Mesenchymal stem cell (in vitro differentiated cells and primary cell): Measurements from ENCODE around the gene ATP8B1.

Source experiments
- DNase-seq: peaks from one replicate; pipeline ENCODE4 v3.0.0-alpha.2; 2013
- H2AFZ ChIP-seq: one replicate; pipeline ENCODE4 v1.6.1; 2013; ENCODE audit warnings: low read depth, mild to moderate bottlenecking, control low read depth, inconsistent platforms, low read length, moderate library complexity
- H2AK5ac ChIP-seq: 2 replicates; pipeline ENCODE4 v1.6.1; 2013; ENCODE audit warnings: low read length, moderate library complexity, mild to moderate bottlenecking, inconsistent platforms; ENCODE audit not compliant: severe bottlenecking
- H2BK120ac ChIP-seq: one replicate; pipeline ENCODE4 v1.6.1; 2013; ENCODE audit warnings: low read depth, mild to moderate bottlenecking, inconsistent platforms, low read length, moderate library complexity
- H2BK12ac ChIP-seq, 2 experiments: one replicate each; pipeline ENCODE4 v1.6.1; 2013; ENCODE audit warnings: inconsistent platforms in 2 of 2, low read length in 2 of 2, mild to moderate bottlenecking in 2 of 2, moderate library complexity in 2 of 2, control low read depth in 1 of 2
- H2BK15ac ChIP-seq: one replicate; pipeline ENCODE4 v1.6.1; 2013; ENCODE audit warnings: mild to moderate bottlenecking, low read depth, inconsistent platforms; ENCODE audit not compliant: poor library complexity, severe bottlenecking
- H2BK5ac ChIP-seq: 2 replicates; pipeline ENCODE4 v1.6.1; 2013; ENCODE audit warnings: low read depth, mild to moderate bottlenecking, low read length, control low read depth, inconsistent platforms; ENCODE audit not compliant: poor library complexity, severe bottlenecking
- H3K14ac ChIP-seq, 2 experiments: one replicate each; pipeline ENCODE4 v1.6.1; 2013; ENCODE audit warnings: inconsistent platforms in 2 of 2, low read length in 2 of 2, control low read depth in 1 of 2, mild to moderate bottlenecking in 1 of 2, moderate library complexity in 1 of 2
- H3K18ac ChIP-seq, 2 experiments: one replicate each; pipeline ENCODE4 v1.6.1; 2013; ENCODE audit warnings: inconsistent platforms in 2 of 2, low read length in 2 of 2, control low read depth in 1 of 2, low read depth in 1 of 2, mild to moderate bottlenecking in 1 of 2
- H3K23ac ChIP-seq, 2 experiments: one replicate each; pipeline ENCODE4 v1.6.1; 2013; ENCODE audit warnings: inconsistent platforms in 2 of 2, low read length in 2 of 2, mild to moderate bottlenecking in 2 of 2, moderate library complexity in 2 of 2, control low read depth in 1 of 2
- H3K27ac ChIP-seq: 2 replicates; pipeline ENCODE4 v1.5.1; 2013; ENCODE audit warnings: mild to moderate bottlenecking, moderate library complexity, low read length, control low read depth, inconsistent platforms; ENCODE audit not compliant: poor library complexity, severe bottlenecking
- H3K27me3 ChIP-seq, 2 experiments: 2 replicates each; pipeline versions ENCODE4 v1.6.1 to v1.7.0; 2013; ENCODE audit warnings: low read length in 2 of 2, mild to moderate bottlenecking in 2 of 2, moderate library complexity in 2 of 2, control low read depth in 1 of 2, inconsistent platforms in 1 of 2; ENCODE audit not compliant: control insufficient read depth in 1 of 2, insufficient read depth in 1 of 2
- H3K36me3 ChIP-seq, 2 experiments: 2 replicates each; pipeline versions ENCODE4 v1.6.1 to v1.7.0; 2013; ENCODE audit warnings: low read length in 2 of 2, control low read depth in 1 of 2, inconsistent platforms in 1 of 2, low read depth in 1 of 2, mild to moderate bottlenecking in 1 of 2; ENCODE audit not compliant: insufficient read depth in 2 of 2, control insufficient read depth in 1 of 2
- H3K4ac ChIP-seq, 2 experiments: one replicate each; pipeline ENCODE4 v1.6.1; 2013; ENCODE audit warnings: inconsistent platforms in 2 of 2, low read length in 2 of 2, mild to moderate bottlenecking in 2 of 2, moderate library complexity in 2 of 2, control low read depth in 1 of 2, low read depth in 1 of 2
- H3K4me1 ChIP-seq: 2 replicates; pipeline ENCODE4 v1.6.1; 2013; ENCODE audit warnings: low read depth, low read length, control low read depth; ENCODE audit not compliant: control insufficient read depth, insufficient read depth
- H3K4me2 ChIP-seq: 2 replicates; pipeline ENCODE4 v1.6.1; 2013; ENCODE audit warnings: low read length, mild to moderate bottlenecking, inconsistent platforms; ENCODE audit not compliant: poor library complexity, severe bottlenecking
- H3K4me3 ChIP-seq, 2 experiments: 2 replicates each; pipeline versions ENCODE4 v1.5.1 to v1.7.0; 2013; ENCODE audit warnings: low read length in 2 of 2, mild to moderate bottlenecking in 2 of 2, control low read depth in 1 of 2, low read depth in 1 of 2; ENCODE audit not compliant: insufficient read depth in 1 of 2
- H3K79me1 ChIP-seq: replicated peaks from 2 replicates; pipeline ENCODE4 v1.6.1; 2013; ENCODE audit warnings: mild to moderate bottlenecking, control low read depth, low read length, inconsistent platforms; ENCODE audit not compliant: poor library complexity, severe bottlenecking
- H3K9ac ChIP-seq: 2 replicates; pipeline ENCODE4 v1.7.0; 2013; ENCODE audit warnings: mild to moderate bottlenecking, low read length, moderate library complexity
- H3K9me3 ChIP-seq: 2 replicates; pipeline ENCODE4 v1.7.0; 2013; ENCODE audit warnings: mild to moderate bottlenecking, low read length; ENCODE audit not compliant: control insufficient read depth
- H4K8ac ChIP-seq: one replicate; pipeline ENCODE4 v1.6.1; 2013; ENCODE audit warnings: inconsistent platforms, mild to moderate bottlenecking, low read length, moderate library complexity
- H4K91ac ChIP-seq: one replicate; pipeline ENCODE4 v1.6.1; 2013; ENCODE audit warnings: mild to moderate bottlenecking, low read length, inconsistent platforms
- WGBS: methylation state at CpG from one replicate; pipeline ENCODE4 v1.1.7; 2013; ENCODE audit warnings: mixed read lengths; 5-methylcytosine and 5-hydroxymethylcytosine counted together

ATP8B1 gene

DNA sequence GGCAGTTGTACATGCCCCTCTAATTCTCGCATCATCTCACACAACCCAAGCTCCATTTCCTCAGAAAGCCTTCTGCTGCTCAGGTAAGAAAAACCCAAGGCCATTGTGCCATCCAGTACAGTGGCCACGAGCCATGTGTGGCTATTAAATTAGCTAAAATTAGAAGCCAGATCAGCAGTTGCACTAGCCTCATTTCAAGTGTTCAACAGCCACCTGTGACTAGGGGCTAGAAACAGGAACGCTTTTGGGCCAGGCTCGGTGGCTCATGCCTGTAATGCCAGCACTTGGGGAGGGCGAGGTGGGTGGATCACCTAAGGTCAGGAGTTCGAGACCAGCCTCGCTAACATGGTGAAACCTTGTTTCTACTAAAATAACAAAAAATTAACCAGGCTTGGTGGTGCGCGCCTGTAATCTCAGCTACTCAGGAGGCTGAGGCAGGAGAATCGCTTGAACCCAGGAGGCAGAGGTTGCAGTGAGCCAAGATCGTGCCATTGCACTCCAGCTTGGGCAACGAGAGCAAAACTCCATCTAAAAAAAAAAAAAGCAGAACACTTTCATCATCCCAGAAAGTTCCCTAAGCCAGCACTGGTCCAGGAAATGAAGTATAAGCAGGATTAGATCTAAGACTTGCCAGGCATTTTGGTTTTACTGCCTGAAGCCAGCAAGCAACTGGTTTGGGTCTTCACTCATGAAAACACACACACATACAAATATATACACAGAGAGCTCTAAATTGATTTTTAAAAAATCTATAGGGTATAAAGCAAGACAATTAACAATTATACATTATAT, 35.7 kb downstream of the ATP8B1 start:
- Histone ChIP-seq H3K23ac (no peak overlapping the region), H3K27ac (no peak overlapping the region), H3K36me3 (peaks cover 3 to 12% of the 10 kb centered on the region in 2 experiments), H2BK12ac (no peak overlapping the region), H3K9ac (peak overlapping the region; percentile 62), H3K14ac (no peak overlapping the region), H2BK120ac (no peak overlapping the region), H3K4me2 (no peak overlapping the region), H4K8ac (no peak overlapping the region), H3K4me3 (no peak overlapping the region), H4K91ac (no peak overlapping the region), H3K4me1 (peaks cover under 1% of the 10 kb centered on the region), H3K4ac (no peak overlapping the region), H3K9me3 (no peaks in the 10 kb centered on the region), H2AK5ac (no peak overlapping the region), H3K79me1 (peaks cover 25% of the 10 kb centered on the region), H2BK15ac (no peak overlapping the region), H3K27me3 (no peaks in the 10 kb centered on the region), H3K18ac (no peak overlapping the region), H2BK5ac (no peak overlapping the region), H2AFZ (no peak overlapping the region)
- no peak for DNase-seq
- WGBS: 98% methylated on average over 11 of the region's 12 CpGs

DNA sequence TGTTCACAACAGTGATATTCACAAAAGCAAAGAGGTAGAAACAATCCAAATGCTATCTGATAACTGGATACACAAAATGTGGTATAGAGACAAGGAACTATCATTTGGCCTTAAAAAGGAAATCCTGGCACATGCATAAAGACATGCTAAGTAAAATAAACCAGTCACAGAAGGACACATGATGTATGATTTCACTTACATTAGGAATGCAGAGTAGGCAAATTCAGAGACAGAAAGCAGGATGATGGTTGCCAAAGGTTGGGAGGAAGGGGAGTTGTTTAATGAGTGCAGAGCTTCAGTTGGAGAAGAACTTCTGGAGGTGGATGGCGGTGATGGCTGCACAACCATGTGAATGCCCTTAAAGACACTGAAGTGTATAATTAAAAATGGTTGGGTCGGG, 38.1 kb downstream of the ATP8B1 start:
- Histone ChIP-seq H4K8ac (no peak overlapping the region), H2BK5ac (no peak overlapping the region), H2BK120ac (no peak overlapping the region), H3K4me3 (no peak overlapping the region), H4K91ac (no peak overlapping the region), H3K23ac (no peak overlapping the region), H3K14ac (no peak overlapping the region), H2BK15ac (no peak overlapping the region), H3K9ac (no peak overlapping the region), H2AK5ac (no peak overlapping the region), H3K9me3 (no peaks in the 10 kb centered on the region), H3K27ac (no peak overlapping the region), H2BK12ac (no peak overlapping the region), H3K36me3 (peaks cover 0 to 24% of the 10 kb centered on the region in 2 experiments), H3K18ac (no peak overlapping the region), H3K4me1 (no peaks in the 10 kb centered on the region), H3K27me3 (no peaks in the 10 kb centered on the region), H3K4ac (no peak overlapping the region), H3K79me1 (peaks cover 17% of the 10 kb centered on the region), H2AFZ (no peak overlapping the region), H3K4me2 (no peak overlapping the region)
- DNase-seq: no peak
- 97% methylated on average over 2 of the region's 2 CpGs for WGBS

DNA sequence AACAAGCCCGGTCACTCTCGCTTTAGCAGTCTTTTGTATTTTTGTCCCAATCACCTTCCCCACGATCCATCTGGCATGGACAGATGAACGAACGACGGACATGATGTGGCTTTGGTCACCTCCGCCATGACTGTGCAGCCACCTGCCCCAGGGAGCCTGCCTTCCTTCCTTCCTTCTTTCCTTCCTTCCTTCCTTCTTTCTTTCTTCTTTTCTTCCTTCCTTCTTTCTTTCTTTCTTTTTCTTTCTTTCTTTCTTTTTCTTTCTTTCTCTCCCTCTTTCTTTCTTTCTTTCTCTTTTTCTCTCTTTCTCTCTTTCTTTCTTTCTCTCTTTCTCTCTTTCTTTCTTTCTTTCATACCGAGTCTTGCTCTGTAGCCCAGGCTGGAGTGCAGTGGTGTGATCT, 39.0 kb downstream of the ATP8B1 start:
- H3K27ac ChIP-seq: no peak overlapping the region
- no peak for DNase-seq
- H2BK15ac ChIP-seq: no peak overlapping the region
- no peak overlapping the region for H3K23ac ChIP-seq
- H4K91ac ChIP-seq: no peak overlapping the region
- WGBS: 95% methylated on average over 8 of the region's 8 CpGs
- H2BK12ac ChIP-seq: no peak overlapping the region
- H2AFZ ChIP-seq: no peak overlapping the region
- H3K79me1 ChIP-seq: peaks cover 17% of the 10 kb centered on the region
- H3K9ac ChIP-seq: no peak overlapping the region
- H2AK5ac ChIP-seq: no peak overlapping the region
- no peak overlapping the region for H2BK5ac ChIP-seq
- peaks cover 0 to 27% of the 10 kb centered on the region in 2 experiments for H3K36me3 ChIP-seq
- H3K4me2 ChIP-seq: no peak overlapping the region
- no peak overlapping the region for H3K18ac ChIP-seq
- no peak overlapping the region for H4K8ac ChIP-seq
- H3K4ac ChIP-seq: no peak overlapping the region
- H3K14ac ChIP-seq: no peak overlapping the region
- H3K4me1 ChIP-seq: no peaks in the 10 kb centered on the region
- H3K4me3 ChIP-seq: no peak overlapping the region
- no peaks in the 10 kb centered on the region for H3K27me3 ChIP-seq
- no peaks in the 10 kb centered on the region for H3K9me3 ChIP-seq
- H2BK120ac ChIP-seq: no peak overlapping the region

DNA sequence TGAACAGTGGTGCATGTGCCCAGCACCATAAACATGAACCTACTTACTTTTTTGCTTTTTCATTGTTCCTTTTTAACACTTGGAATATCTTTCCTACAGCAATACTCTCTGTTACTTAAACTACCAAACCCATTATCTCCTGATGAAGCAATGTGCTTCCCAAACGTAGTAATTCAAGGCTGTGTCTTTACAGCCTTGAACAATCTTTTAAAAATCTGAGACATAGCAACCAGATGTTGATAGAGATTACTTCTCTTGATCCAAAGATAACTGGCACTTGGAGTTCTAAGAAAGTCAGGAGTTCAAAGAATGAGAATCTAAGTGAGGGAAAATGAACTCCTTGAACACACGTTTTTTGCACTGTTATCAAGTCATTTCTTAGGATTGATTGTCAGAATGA, 40.4 kb downstream of the ATP8B1 start:
- Histone ChIP-seq H2BK15ac (no peak overlapping the region), H3K36me3 (peaks cover 0 to 28% of the 10 kb centered on the region in 2 experiments), H2BK12ac (no peak overlapping the region), H3K79me1 (peaks cover 13% of the 10 kb centered on the region), H3K4me3 (no peak overlapping the region), H3K23ac (no peak overlapping the region), H3K18ac (no peak overlapping the region), H4K91ac (no peak overlapping the region), H3K9me3 (no peaks in the 10 kb centered on the region), H3K27me3 (no peaks in the 10 kb centered on the region), H3K4ac (no peak overlapping the region), H2AFZ (no peak overlapping the region), H3K4me1 (no peaks in the 10 kb centered on the region), H3K27ac (no peak overlapping the region), H3K9ac (no peak overlapping the region), H3K4me2 (no peak overlapping the region), H2BK5ac (no peak overlapping the region), H2BK120ac (no peak overlapping the region), H3K14ac (no peak overlapping the region), H2AK5ac (no peak overlapping the region), H4K8ac (no peak overlapping the region)
- 100% methylated on average over 1 of the region's 2 CpGs for WGBS
- DNase-seq: no peak
